Endothelial cell of umbilical vein (primary cell): ENCODE data around the gene APCDD1L. TPM values are rescaled to one million over a fixed set of nuclear protein-coding genes. Genes with fewer than 3 reads are reported as not detected.

Experiments
- BruUV-seq: library from RNA; stranded (reverse); fragments of 400-500 nt; replicated peaks from 2 replicates; lab custom pipeline; 2021; lab: Mats Ljungman, UMichigan
- CTCF ChIA-PET: fragments of 300-600, 350-600 bp; sonication (Branson Sonifier 250); formaldehyde crosslinking; loops from one replicate; lab custom pipeline; 2021; ENCODE audit warnings: antibody characterized with exemption, inconsistent platforms; lab: Charles Lee
- POLR2A ChIA-PET: fragments of 300-600, 350-600 bp; sonication (Branson Sonifier 250); formaldehyde crosslinking; loops from one replicate; lab custom pipeline; 2021; ENCODE audit warnings: antibody characterized with exemption, inconsistent platforms; lab: Charles Lee
- DNase-seq: peaks from one replicate; pipeline ENCODE4 v3.0.0-alpha.2; 2011; ENCODE audit warnings: low read depth, low spot score
- FAIRE-seq: peaks from 2 replicates; lab custom pipeline; 2011; peaks lifted over from hg19 to GRCh38; lab: Jason Lieb, UNC
- H2AFZ ChIP-seq: 2 replicates; pipeline ENCODE4 v1.6.0; 2012; ENCODE audit warnings: low read depth, low read length, control low read depth, inconsistent platforms
- H3K27ac ChIP-seq: 2 replicates; pipeline ENCODE4 v1.5.1; 2011; ENCODE audit warnings: low read depth, mild to moderate bottlenecking, control low read depth, low read length, moderate library complexity; ENCODE audit not compliant: insufficient read depth
- H3K27me3 ChIP-seq, 2 experiments: 2 replicates each; pipeline versions ENCODE4 v1.6.0 to v1.6.1; 2011; ENCODE audit warnings: low read length in 2 of 2, mixed read lengths in 1 of 2; ENCODE audit not compliant: control insufficient read depth in 2 of 2, insufficient read depth in 2 of 2
- H3K36me3 ChIP-seq, 2 experiments: 2 replicates in 1 of 2; 3 replicates in 1 of 2; pipeline ENCODE4 v1.5.1; 2011; ENCODE audit warnings: low read length in 2 of 2, mild to moderate bottlenecking in 1 of 2, moderate library complexity in 1 of 2; ENCODE audit not compliant: control insufficient read depth in 2 of 2, insufficient read depth in 2 of 2; ENCODE audit errors: extremely low read depth in 1 of 2
- H3K4me1 ChIP-seq: 3 replicates; pipeline ENCODE4 v1.5.1; 2011; ENCODE audit warnings: mild to moderate bottlenecking, low read length; ENCODE audit not compliant: control insufficient read depth, insufficient read depth; ENCODE audit errors: extremely low read depth
- H3K4me2 ChIP-seq: 2 replicates; pipeline ENCODE4 v1.6.1; 2011; ENCODE audit warnings: low read length, control low read depth, mixed read lengths; ENCODE audit not compliant: insufficient read depth
- H3K4me3 ChIP-seq, 3 experiments: fragments of 200-600 bp in 1 of 3; sonication (generic), shearing (Covaris generic) in 1 of 3; replicated peaks in 1 of 3; 2 replicates each; pipeline ENCODE4 v1.5.1; 2011 to 2016; ENCODE audit warnings: control low read depth in 3 of 3, low read length in 3 of 3, mild to moderate bottlenecking in 2 of 3, inconsistent platforms in 1 of 3, low read depth in 1 of 3, moderate library complexity in 1 of 3; ENCODE audit not compliant: insufficient read depth in 1 of 3
- H3K79me2 ChIP-seq: 2 replicates; pipeline ENCODE4 v1.6.0; 2012; ENCODE audit warnings: low read length, inconsistent platforms; ENCODE audit not compliant: control insufficient read depth, insufficient read depth
- H3K9ac ChIP-seq: replicated peaks from 2 replicates; pipeline ENCODE3; 2011; ENCODE audit warnings: low read length, control low read depth; ENCODE audit not compliant: insufficient read depth; ENCODE audit errors: extremely low read depth
- H3K9me1 ChIP-seq: replicated peaks from 3 replicates; pipeline ENCODE4 v1.6.0; 2011; ENCODE audit warnings: mild to moderate bottlenecking, low read length; ENCODE audit not compliant: control insufficient read depth, insufficient read depth; ENCODE audit errors: extremely low read depth
- H3K9me3 ChIP-seq: replicated peaks from 2 replicates; pipeline ENCODE4 v1.5.1; 2012; ENCODE audit warnings: low read length, inconsistent platforms; ENCODE audit not compliant: control insufficient read depth, insufficient read depth
- H4K20me1 ChIP-seq: replicated peaks from 2 replicates; pipeline ENCODE3; 2011; ENCODE audit warnings: mild to moderate bottlenecking, low read length; ENCODE audit not compliant: control insufficient read depth, insufficient read depth; ENCODE audit errors: extremely low read depth
- EZH2 ChIP-seq: IDR thresholded peaks from 2 replicates; pipeline ENCODE4 v1.6.1; 2012; ENCODE audit warnings: borderline replicate concordance, low read depth, mild to moderate bottlenecking, moderate library complexity, low read length, inconsistent platforms; ENCODE audit not compliant: severe bottlenecking
- FOS ChIP-seq: IDR thresholded peaks from 2 replicates; pipeline ENCODE4 v1.6.1; 2011; ENCODE audit warnings: mild to moderate bottlenecking, low read length, moderate library complexity, borderline replicate concordance; ENCODE audit not compliant: insufficient read depth
- GATA2 ChIP-seq: IDR thresholded peaks from 2 replicates; pipeline ENCODE4 v1.7.0; 2011; ENCODE audit warnings: low read depth, mild to moderate bottlenecking, moderate library complexity, mixed read lengths, low read length; ENCODE audit not compliant: insufficient read length, insufficient read depth
- JUN ChIP-seq: IDR thresholded peaks from 2 replicates; pipeline ENCODE4 v1.6.1; 2011; ENCODE audit warnings: borderline replicate concordance, low read depth; ENCODE audit not compliant: insufficient read length, insufficient read depth
- MAX ChIP-seq: IDR thresholded peaks from 2 replicates; pipeline ENCODE4 v1.6.1; 2011; ENCODE audit not compliant: insufficient read depth, insufficient read length
- MYC ChIP-seq: IDR thresholded peaks from one replicate; pipeline ENCODE4 v1.6.1; 2011; ENCODE audit warnings: mild to moderate bottlenecking, low read depth, low read length
- POLR2A ChIP-seq: IDR thresholded peaks from 2 replicates; pipeline ENCODE4 v1.6.1; 2012; ENCODE audit warnings: low read depth, mild to moderate bottlenecking, control low read depth, low read length
- POLR2AphosphoS5 ChIP-seq: IDR thresholded peaks from 2 replicates; pipeline ENCODE4 v1.6.1; 2012; ENCODE audit warnings: low read depth, mild to moderate bottlenecking, control low read depth, low read length, moderate library complexity; ENCODE audit not compliant: insufficient read depth
- dilution Hi-C: fragments of 300-500 bp; cut with MboI; formaldehyde crosslinking; loops from one replicate; pipeline ENCODE4 v1.15.0; 2019; ENCODE audit warnings: low sequenced_read_pairs; ENCODE audit not compliant: extremely low pct_ligation_motif_present
- intact Hi-C: fragments of 100-400 bp; cut with micrococcal nuclease; formaldehyde crosslinking; loops from one replicate; pipeline ENCODE4 v1.10.0; 2022
- polyA plus RNA-seq, 4 experiments: library from polyadenylated mRNA; depleted of rRNA in 3 of 4; stranded (reverse) in 3 of 4; unstranded in 1 of 4; fragments of >200 nt; gene quantifications; 2 replicates each; pipeline versions ENCODE4 v1.2.1 to v1.2.3, GENCODE V29; 2011 to 2012; ENCODE audit warnings: missing spikeins in 1 of 4
- total RNA-seq: library from RNA; stranded (reverse); gene quantifications from 2 replicates; pipeline ENCODE4 v1.2.3, GENCODE V29; 2021
- TF ChIP-seq, protein P1 (sequence below), 2 donors: IDR thresholded peaks; 1 replicate in 1 of 2; 2 replicates in 1 of 2; pipeline ENCODE4 v1.5.1; 2011; ENCODE audit warnings: low read length in 2 of 2, mild to moderate bottlenecking in 2 of 2, moderate library complexity in 2 of 2, control low read depth in 1 of 2, inconsistent platforms in 1 of 2, low read depth in 1 of 2; ENCODE audit not compliant: insufficient read depth in 1 of 2; ENCODE audit errors: extremely low read depth in 1 of 2

APCDD1L gene
- total and polyA plus RNA-seq, 2 donors (not counting 3 experiments of a cell fraction or from before 2014, with no cell fraction given) = 0.17 to 1.4 TPM

GRCh38 chr20:58433759-58434158 lies 81.4 kb downstream of the APCDD1L start:
- H3K27me3 ChIP-seq = no peaks in the 10 kb centered on the region
- H3K9me3 ChIP-seq = no peaks in the 10 kb centered on the region
- no peak overlapping the region for H3K27ac ChIP-seq
- ChIA-PET POLR2A (no interaction called here), CTCF (interaction anchor here (1.7 kb wide), 1 partner anchor 12 kb away, joined by 5 read pairs; no protein-coding TSS in a partner anchor)
- DNase-seq (peak; percentile 12), FAIRE-seq (no peak)
- H2AFZ ChIP-seq = no peak overlapping the region
- no peak overlapping the region for H3K4me2 ChIP-seq
- TF ChIP-seq EZH2 (no peak), FOS (peak; percentile 81), POLR2AphosphoS5 (no peak), POLR2A (no peak), MYC (no peak), JUN (peak; percentile 20), MAX (no peak), GATA2 (no peak)
- TF ChIP-seq, protein P1, sequence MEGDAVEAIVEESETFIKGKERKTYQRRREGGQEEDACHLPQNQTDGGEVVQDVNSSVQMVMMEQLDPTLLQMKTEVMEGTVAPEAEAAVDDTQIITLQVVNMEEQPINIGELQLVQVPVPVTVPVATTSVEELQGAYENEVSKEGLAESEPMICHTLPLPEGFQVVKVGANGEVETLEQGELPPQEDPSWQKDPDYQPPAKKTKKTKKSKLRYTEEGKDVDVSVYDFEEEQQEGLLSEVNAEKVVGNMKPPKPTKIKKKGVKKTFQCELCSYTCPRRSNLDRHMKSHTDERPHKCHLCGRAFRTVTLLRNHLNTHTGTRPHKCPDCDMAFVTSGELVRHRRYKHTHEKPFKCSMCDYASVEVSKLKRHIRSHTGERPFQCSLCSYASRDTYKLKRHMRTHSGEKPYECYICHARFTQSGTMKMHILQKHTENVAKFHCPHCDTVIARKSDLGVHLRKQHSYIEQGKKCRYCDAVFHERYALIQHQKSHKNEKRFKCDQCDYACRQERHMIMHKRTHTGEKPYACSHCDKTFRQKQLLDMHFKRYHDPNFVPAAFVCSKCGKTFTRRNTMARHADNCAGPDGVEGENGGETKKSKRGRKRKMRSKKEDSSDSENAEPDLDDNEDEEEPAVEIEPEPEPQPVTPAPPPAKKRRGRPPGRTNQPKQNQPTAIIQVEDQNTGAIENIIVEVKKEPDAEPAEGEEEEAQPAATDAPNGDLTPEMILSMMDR (IDR thresholded peaks at IDR 0.05; ENCODE audit: extremely low read depth in 1 of 2, insufficient read depth in 1 of 2, low read depth in 1 of 2, low read length in 2 of 2) = no peak
- no peaks in the 10 kb centered on the region for H4K20me1 ChIP-seq
- no peaks in the 10 kb centered on the region for H3K9me1 ChIP-seq
- H3K4me3 ChIP-seq = no peak overlapping the region
- H3K9ac ChIP-seq = no peak overlapping the region
- peaks cover 74% of the 10 kb centered on the region for H3K79me2 ChIP-seq
- peaks cover 0 to 4% of the 10 kb centered on the region in 2 experiments for H3K36me3 ChIP-seq
- dilution Hi-C loops = no loop called here
- BruUV-seq = no TSS peak
- peaks cover 6% of the 10 kb centered on the region for H3K4me1 ChIP-seq
- intact Hi-C loops = no loop called here
